K562 (cell line): Measurements from ENCODE around the gene PIGB. TPM values are rescaled to one million over a fixed set of nuclear protein-coding genes. Genes with fewer than 3 reads are reported as not detected.

Experiments used
- ATAC-seq: fragments of 200-7000 bp; cut with Tn5 transposase; 3 replicates; pipeline ENCODE4 v1.9.1; 2020; ENCODE audit warnings: moderate library complexity
- BruUV-seq: library from RNA; stranded (reverse); fragments of 400-500 nt; replicated peaks from 2 replicates; lab custom pipeline; 2021; lab: Mats Ljungman, UMichigan
- CTCF ChIA-PET: fragments of 300-600 bp; formaldehyde crosslinking; extraction: SDS; loops from one replicate; lab custom pipeline; 2021; ENCODE audit warnings: low intra/inter-chr PET ratio; lab: Yijun Ruan, JAX
- POLR2A ChIA-PET: fragments of 300-600, 350-650 bp; sonication (Branson Sonifier 250); formaldehyde crosslinking; extraction: SDS; loops from one replicate; lab custom pipeline; 2021; ENCODE audit warnings: antibody characterized with exemption, inconsistent platforms; lab: Yijun Ruan, JAX
- DNase-seq, 4 experiments: peaks; one replicate each; pipeline versions ENCODE4 v3.0.0 to v3.0.0-alpha.2; 2011 to 2018; ENCODE audit warnings: low spot score in 3 of 4, mixed read lengths in 3 of 4; ENCODE audit errors: extremely low read depth in 1 of 4
- FAIRE-seq: peaks from 2 replicates; lab custom pipeline; 2011; peaks lifted over from hg19 to GRCh38; lab: Jason Lieb, UNC
- H2AFZ ChIP-seq: 2 replicates; pipeline ENCODE4 v1.6.0; 2011; ENCODE audit warnings: low read depth, low read length, control low read depth, inconsistent platforms
- H3K27ac ChIP-seq: fragments of 200-600 bp; 3 replicates; pipeline ENCODE4 v1.8.0; 2011; ENCODE audit warnings: low read depth, mild to moderate bottlenecking, control low read depth, inconsistent platforms, low read length, moderate library complexity, mixed read lengths; ENCODE audit errors: extremely low read depth
- H3K27me3 ChIP-seq, 2 experiments: fragments of 300-600 bp in 1 of 2; 2 replicates in 1 of 2; 3 replicates in 1 of 2; pipeline versions ENCODE4 v1.6.0 to v1.8.0; 2011; ENCODE audit warnings: inconsistent platforms in 2 of 2, low read length in 2 of 2, mild to moderate bottlenecking in 1 of 2, mixed read lengths in 1 of 2, moderate library complexity in 1 of 2; ENCODE audit not compliant: control insufficient read depth in 2 of 2, insufficient read depth in 2 of 2
- H3K36me3 ChIP-seq: fragments of 300-600 bp; 3 replicates; pipeline ENCODE4 v1.8.0; 2011; ENCODE audit warnings: mild to moderate bottlenecking, low read length, inconsistent platforms; ENCODE audit not compliant: control insufficient read depth, insufficient read depth
- H3K4me1 ChIP-seq, 2 experiments: fragments of 200-600 bp in 1 of 2; replicated peaks in 1 of 2; 2 replicates in 1 of 2; 3 replicates in 1 of 2; pipeline versions ENCODE4 v1.5.1 to v1.8.0; 2011; ENCODE audit warnings: inconsistent platforms in 2 of 2, low read length in 2 of 2, mild to moderate bottlenecking in 1 of 2, mixed read lengths in 1 of 2, moderate library complexity in 1 of 2; ENCODE audit not compliant: control insufficient read depth in 2 of 2, insufficient read depth in 2 of 2
- H3K4me2 ChIP-seq: 2 replicates; pipeline ENCODE4 v1.6.1; 2011; ENCODE audit warnings: low read length, control low read depth, inconsistent platforms, mixed read lengths; ENCODE audit not compliant: insufficient read depth
- H3K4me3 ChIP-seq: fragments of 200-600 bp; sonication (generic), shearing (Covaris generic); 2 replicates; pipeline ENCODE4 v1.5.1; 2016; ENCODE audit warnings: control low read depth, inconsistent platforms
- H3K79me2 ChIP-seq: fragments of 200-600 bp; 3 replicates; pipeline ENCODE4 v1.8.0; 2011; ENCODE audit warnings: low read length, inconsistent platforms; ENCODE audit not compliant: control insufficient read depth, insufficient read depth
- H3K9ac ChIP-seq, 2 experiments: 2 replicates each; pipeline versions ENCODE4 v1.6.0 to v1.6.1; 2011; ENCODE audit warnings: low read depth in 2 of 2, low read length in 2 of 2, control low read depth in 1 of 2, inconsistent platforms in 1 of 2, mild to moderate bottlenecking in 1 of 2, mixed read lengths in 1 of 2; ENCODE audit not compliant: insufficient read depth in 1 of 2
- H3K9me1 ChIP-seq: one replicate; pipeline ENCODE4 v1.6.0; 2011; ENCODE audit warnings: inconsistent platforms, mild to moderate bottlenecking, low read length, moderate library complexity; ENCODE audit not compliant: control insufficient read depth, insufficient read depth
- H3K9me3 ChIP-seq: replicated peaks from 2 replicates; pipeline ENCODE4 v1.5.1; 2011; ENCODE audit warnings: low read depth, low read length, inconsistent platforms; ENCODE audit not compliant: control insufficient read depth, insufficient read depth
- H4K20me1 ChIP-seq: replicated peaks from 2 replicates; pipeline ENCODE4 v1.6.1; 2011; ENCODE audit warnings: low read length, inconsistent platforms, mixed read lengths; ENCODE audit not compliant: control insufficient read depth, insufficient read depth
- ADNP ChIP-seq: fragments of 200-800 bp; sonication (Bioruptor generic); IDR thresholded peaks from 2 replicates; pipeline ENCODE4 v1.6.1; 2016; ENCODE audit warnings: missing genetic modification characterization, missing compliant biosample characterization
- ETV5 ChIP-seq: sonication (generic); formaldehyde crosslinking; IDR thresholded peaks from 2 replicates; pipeline ENCODE4 v1.4.0; 2020; ENCODE audit warnings: low read depth, mild to moderate bottlenecking, missing genetic modification reagents
- HDAC1 ChIP-seq, 2 experiments: fragments of 450-650 bp; IDR thresholded peaks; 2 replicates each; pipeline ENCODE4 v1.6.1; 2016 to 2017; ENCODE audit warnings: inconsistent platforms in 1 of 2, mild to moderate bottlenecking in 1 of 2, moderate library complexity in 1 of 2
- HEY1 ChIP-seq: fragments of 250-450 bp; sonication (Bioruptor Pico); IDR thresholded peaks from 2 replicates; pipeline ENCODE4 v1.5.0; 2020; ENCODE audit warnings: mild to moderate bottlenecking, moderate library complexity, borderline replicate concordance
- MTA1 ChIP-seq: fragments of 450-650 bp; IDR thresholded peaks from 2 replicates; pipeline ENCODE4 v1.6.1; 2017; ENCODE audit warnings: borderline replicate concordance
- PHF8 ChIP-seq: fragments of 200-600 bp; sonication (generic); IDR thresholded peaks from 2 replicates; pipeline ENCODE4 v1.6.1; 2012; ENCODE audit warnings: mixed run types, mild to moderate bottlenecking, inconsistent platforms, low read length, moderate library complexity, borderline replicate concordance
- RB1 ChIP-seq: fragments of 450-650 bp; IDR thresholded peaks from 2 replicates; pipeline ENCODE4 v1.6.1; 2017; ENCODE audit warnings: low read depth, mild to moderate bottlenecking
- TAF1 ChIP-seq: IDR thresholded peaks from 2 replicates; pipeline ENCODE4 v1.6.1; 2011; ENCODE audit warnings: mild to moderate bottlenecking, low read length, moderate library complexity; ENCODE audit not compliant: insufficient read depth, control insufficient read depth, severe bottlenecking; ENCODE audit errors: extremely low read depth
- TAL1 ChIP-seq: fragments of 450-650 bp; IDR thresholded peaks from 2 replicates; pipeline ENCODE4 v1.6.1; 2016; ENCODE audit warnings: mild to moderate bottlenecking
- ZBTB7A ChIP-seq: IDR thresholded peaks from 2 replicates; pipeline ENCODE4 v1.6.1; 2011; ENCODE audit warnings: low read depth, mild to moderate bottlenecking, low read length, moderate library complexity, borderline replicate concordance; ENCODE audit not compliant: control insufficient read depth
- ZFX ChIP-seq: sonication (generic); formaldehyde crosslinking; IDR thresholded peaks from 2 replicates; pipeline ENCODE4 v1.8.0; 2022; ENCODE audit warnings: mild to moderate bottlenecking, missing genetic modification reagents, moderate library complexity
- WGBS: fragments of 100-300 bp; shearing (Covaris generic); methylation state at CpG from one replicate; pipeline ENCODE4 v1.1.6; 2016; ENCODE audit warnings: low coverage, mixed read lengths; ENCODE audit not compliant: insufficient coverage; ENCODE audit errors: missing lambda C conversion rate; 5-methylcytosine and 5-hydroxymethylcytosine counted together
- in situ Hi-C: fragments of 300-500 bp; cut with MboI; formaldehyde crosslinking; loops from 4 replicates; pipeline ENCODE4 v1.15.0; 2018; ENCODE audit warnings: inconsistent platforms, mixed read lengths
- intact Hi-C: fragments of 100-400 bp; cut with micrococcal nuclease; formaldehyde crosslinking; loops from 2 replicates; pipeline ENCODE4 v1.14.2; 2022
- polyA plus RNA-seq, 8 experiments: library from polyadenylated mRNA; depleted of rRNA in 4 of 8; stranded (reverse) in 5 of 8; unstranded in 3 of 8; fragments of >200 nt; fragmentation: Nextera tagmentation in 2 of 8; fragmentation: Illumina TruSeq in 1 of 8; extraction: Ambion mirVana in 2 of 8; extraction: Trizol in 1 of 8; gene quantifications; 2 replicates each; pipeline versions ENCODE4 v1.2.1 to v1.2.3, GENCODE V29; 2011 to 2014; ENCODE audit warnings: inconsistent platforms in 1 of 8, missing spikeins in 1 of 8
- total RNA-seq, 7 experiments: library from RNA; depleted of rRNA in 6 of 7; stranded (reverse); fragments of >200 nt in 6 of 7; fragmentation: Illumina TruSeq in 2 of 7; extraction: Trizol in 2 of 7; gene quantifications; 2 replicates each; pipeline versions ENCODE4 v1.2.1 to v1.2.3, GENCODE V29; 2011 to 2021; ENCODE audit warnings: low replicate concordance in 1 of 7
- TF ChIP-seq, protein P1 (sequence below): fragments of 200-800 bp; sonication (Bioruptor generic); IDR thresholded peaks from 2 replicates; pipeline ENCODE4 v1.6.1; 2017; ENCODE audit warnings: missing genetic modification characterization, missing compliant biosample characterization
- TF ChIP-seq, protein P2 (sequence below): sonication (generic); formaldehyde crosslinking; IDR thresholded peaks from 2 replicates; pipeline ENCODE4 v1.8.0; 2022; ENCODE audit warnings: missing genetic modification reagents, mild to moderate bottlenecking, moderate library complexity, borderline replicate concordance
- TF ChIP-seq, protein P3 (sequence below): sonication (generic); formaldehyde crosslinking; IDR thresholded peaks from 2 replicates; pipeline ENCODE4 v1.8.1; 2023; ENCODE audit warnings: mild to moderate bottlenecking, missing genetic modification reagents

The PIGB gene
- total and polyA plus RNA-seq, 9 of the 15 experiments (the other 6 are each of a cell fraction or from before 2014, with no cell fraction given): 9.9 to 32.3 (median 18.2) TPM

DNA sequence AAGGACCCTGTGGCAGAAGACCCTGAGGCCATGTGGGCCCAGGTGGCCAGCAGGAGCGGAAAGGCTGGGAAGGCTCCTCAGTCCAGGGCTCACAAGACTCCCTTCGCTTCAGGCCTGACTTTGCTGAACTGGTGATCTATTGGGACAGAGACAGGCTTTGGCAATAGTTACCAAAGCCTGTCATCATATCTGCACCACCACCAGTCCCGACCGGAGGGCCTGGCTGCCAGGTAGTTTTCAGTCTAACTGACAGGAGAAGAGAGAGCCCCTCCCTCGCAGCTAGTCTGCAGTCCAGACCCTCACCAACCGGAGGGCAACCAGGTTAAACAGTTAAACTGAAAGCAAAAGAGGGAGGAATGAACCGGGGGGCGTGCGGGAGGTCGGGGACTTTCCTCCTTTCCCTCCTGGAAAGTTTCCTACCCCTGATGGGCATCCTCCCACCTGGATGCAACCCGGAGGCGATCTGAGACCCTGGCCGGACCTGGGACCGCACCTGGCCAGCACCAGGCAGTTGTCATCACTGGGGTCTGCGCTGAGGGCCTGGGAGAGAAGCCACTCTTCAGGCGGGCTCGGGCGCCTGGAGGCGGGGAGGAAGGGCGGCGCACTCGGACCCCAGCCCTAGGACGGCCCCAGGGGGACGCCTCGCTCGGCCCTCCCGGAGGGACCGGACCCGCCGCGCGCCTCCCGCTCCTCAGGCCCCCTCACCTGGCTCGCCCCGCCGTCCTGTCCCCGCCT is 29.8 kb upstream of the PIGB start (continued):
- TF ChIP-seq HEY1 (no peak), TAL1 (no peak), ZBTB7A (peak; percentile 49; the same call in 1 of the 2 replicates), TAF1 (peak; percentile 16), ADNP (no peak)

DNA sequence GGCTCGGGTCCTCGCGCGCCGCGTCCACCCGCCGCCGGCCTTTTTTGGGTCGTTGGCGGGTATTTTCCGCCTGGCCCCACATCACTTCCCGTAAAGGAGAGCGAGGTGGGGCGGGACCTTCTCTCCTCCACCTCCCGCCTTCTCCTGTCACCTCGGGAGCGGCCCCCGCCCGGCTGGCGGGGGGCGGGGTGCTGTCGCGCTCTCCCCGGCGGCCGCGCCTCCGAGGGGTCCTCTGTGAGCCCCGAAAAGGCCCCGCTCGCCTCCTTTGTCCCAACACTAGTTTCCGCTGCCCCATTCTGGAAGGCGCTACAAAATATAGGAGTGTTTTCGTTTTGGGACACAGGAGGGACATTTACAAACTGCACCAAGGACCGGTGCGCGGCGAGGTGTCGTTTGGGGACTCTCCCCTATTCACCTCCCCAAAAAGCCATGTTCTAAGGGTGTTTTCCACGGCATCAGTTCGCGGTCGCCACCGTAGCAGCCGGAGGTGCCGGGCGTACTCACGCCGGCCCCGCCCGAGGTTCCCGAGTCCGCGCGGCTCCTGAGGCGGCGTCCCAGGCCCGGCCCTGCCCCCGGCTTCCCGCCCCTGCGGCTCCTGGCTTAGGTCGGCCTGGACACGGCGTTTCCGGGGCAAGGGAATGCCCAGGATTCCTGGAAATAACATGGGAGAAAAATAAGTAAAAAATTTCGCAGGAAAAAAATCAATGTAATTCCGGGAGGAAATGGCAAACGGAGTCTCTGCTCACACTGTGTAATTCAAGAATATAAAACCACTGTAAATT is 29.1 kb upstream of the PIGB start, which contains the start of gene RAB27A:
TSS of gene RAB27A (minus strand) at position 68 of the 782 bp plus-strand sequence. CDS start 54,879 bp downstream, outside the sequence.
- Histone ChIP-seq H2AFZ (peak within 1 kb of the TSS; percentile 98), H3K9me3 (no peaks in the 10 kb centered on the region), H4K20me1 (no peaks in the 10 kb centered on the region), H3K27ac (peak within 1 kb of the TSS; percentile 94), H3K4me3 (peak within 1 kb of the TSS; percentile 88), H3K27me3 (no peaks in the 10 kb centered on the region), H3K4me1 (peaks cover 18 to 29% of the 10 kb centered on the region in 2 experiments), H3K36me3 (peaks cover 14% of the 10 kb centered on the region), H3K9ac (peak within 1 kb of the TSS; percentile 82 to 95), H3K79me2 (peaks cover 50% of the 10 kb centered on the region), H3K4me2 (peak within 1 kb of the TSS; percentile 85), H3K9me1 (no peaks in the 10 kb centered on the region)
- in situ Hi-C loops (loop anchor here (5.0 kb wide), 1 partner anchor 73 kb away; no protein-coding TSS in a partner anchor), intact Hi-C loops (loop anchor here (1.0 to 10.0 kb wide), 8 partner anchors 53 to 355 kb away; partner anchors contain the start of gene RSL24D1)
- ChIA-PET POLR2A (no interaction called here), CTCF (interaction anchor here (0.9 to 3.3 kb wide), 4 partner anchors 69 to 147 kb away, joined by 3 to 36 read pairs (median 8); partner anchors contain the start of gene RSL24D1)
- BruUV-seq: no TSS peak
- 1% methylated on average over 49 of the region's 69 CpGs for WGBS
- FAIRE-seq (no peak), DNase-seq (peak; percentile 87 to 90 (median 90)), ATAC-seq (peak; percentile 82)
- TF ChIP-seq MTA1 (no peak), ETV5 (CRISPR knock-in tag) (peak; percentile 72; the same call in 1 of the 2 replicates), TAF1 (peak; percentile 31), ZFX (CRISPR knock-in tag) (peak; percentile 80), HDAC1 (IDR thresholded peaks at IDR 0.05) (peak in 1 of 2 experiments; percentile 60; a peak in 1 of 4 replicates), RB1 (peak; percentile 79), PHF8 (peak; percentile 54; the same call in 1 of the 2 replicates)
- TF ChIP-seq, protein P1, sequence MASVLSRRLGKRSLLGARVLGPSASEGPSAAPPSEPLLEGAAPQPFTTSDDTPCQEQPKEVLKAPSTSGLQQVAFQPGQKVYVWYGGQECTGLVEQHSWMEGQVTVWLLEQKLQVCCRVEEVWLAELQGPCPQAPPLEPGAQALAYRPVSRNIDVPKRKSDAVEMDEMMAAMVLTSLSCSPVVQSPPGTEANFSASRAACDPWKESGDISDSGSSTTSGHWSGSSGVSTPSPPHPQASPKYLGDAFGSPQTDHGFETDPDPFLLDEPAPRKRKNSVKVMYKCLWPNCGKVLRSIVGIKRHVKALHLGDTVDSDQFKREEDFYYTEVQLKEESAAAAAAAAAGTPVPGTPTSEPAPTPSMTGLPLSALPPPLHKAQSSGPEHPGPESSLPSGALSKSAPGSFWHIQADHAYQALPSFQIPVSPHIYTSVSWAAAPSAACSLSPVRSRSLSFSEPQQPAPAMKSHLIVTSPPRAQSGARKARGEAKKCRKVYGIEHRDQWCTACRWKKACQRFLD (CRISPR knock-in tag): 0 out of 2 replicates have a peak, but pooled peaks have one; percentile 26
- TF ChIP-seq, protein P2, sequence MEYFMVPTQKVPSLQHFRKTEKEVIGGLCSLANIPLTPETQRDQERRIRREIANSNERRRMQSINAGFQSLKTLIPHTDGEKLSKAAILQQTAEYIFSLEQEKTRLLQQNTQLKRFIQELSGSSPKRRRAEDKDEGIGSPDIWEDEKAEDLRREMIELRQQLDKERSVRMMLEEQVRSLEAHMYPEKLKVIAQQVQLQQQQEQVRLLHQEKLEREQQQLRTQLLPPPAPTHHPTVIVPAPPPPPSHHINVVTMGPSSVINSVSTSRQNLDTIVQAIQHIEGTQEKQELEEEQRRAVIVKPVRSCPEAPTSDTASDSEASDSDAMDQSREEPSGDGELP (CRISPR knock-in tag): peak; percentile 64; the same call in 1 of the 2 replicates
- TF ChIP-seq, protein P3, sequence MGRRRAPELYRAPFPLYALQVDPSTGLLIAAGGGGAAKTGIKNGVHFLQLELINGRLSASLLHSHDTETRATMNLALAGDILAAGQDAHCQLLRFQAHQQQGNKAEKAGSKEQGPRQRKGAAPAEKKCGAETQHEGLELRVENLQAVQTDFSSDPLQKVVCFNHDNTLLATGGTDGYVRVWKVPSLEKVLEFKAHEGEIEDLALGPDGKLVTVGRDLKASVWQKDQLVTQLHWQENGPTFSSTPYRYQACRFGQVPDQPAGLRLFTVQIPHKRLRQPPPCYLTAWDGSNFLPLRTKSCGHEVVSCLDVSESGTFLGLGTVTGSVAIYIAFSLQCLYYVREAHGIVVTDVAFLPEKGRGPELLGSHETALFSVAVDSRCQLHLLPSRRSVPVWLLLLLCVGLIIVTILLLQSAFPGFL (CRISPR knock-in tag): 0 out of 2 replicates have a peak, but pooled peaks have one; percentile 47
